ENCODE measurements around the gene IL16.

IL16 gene

DNA sequence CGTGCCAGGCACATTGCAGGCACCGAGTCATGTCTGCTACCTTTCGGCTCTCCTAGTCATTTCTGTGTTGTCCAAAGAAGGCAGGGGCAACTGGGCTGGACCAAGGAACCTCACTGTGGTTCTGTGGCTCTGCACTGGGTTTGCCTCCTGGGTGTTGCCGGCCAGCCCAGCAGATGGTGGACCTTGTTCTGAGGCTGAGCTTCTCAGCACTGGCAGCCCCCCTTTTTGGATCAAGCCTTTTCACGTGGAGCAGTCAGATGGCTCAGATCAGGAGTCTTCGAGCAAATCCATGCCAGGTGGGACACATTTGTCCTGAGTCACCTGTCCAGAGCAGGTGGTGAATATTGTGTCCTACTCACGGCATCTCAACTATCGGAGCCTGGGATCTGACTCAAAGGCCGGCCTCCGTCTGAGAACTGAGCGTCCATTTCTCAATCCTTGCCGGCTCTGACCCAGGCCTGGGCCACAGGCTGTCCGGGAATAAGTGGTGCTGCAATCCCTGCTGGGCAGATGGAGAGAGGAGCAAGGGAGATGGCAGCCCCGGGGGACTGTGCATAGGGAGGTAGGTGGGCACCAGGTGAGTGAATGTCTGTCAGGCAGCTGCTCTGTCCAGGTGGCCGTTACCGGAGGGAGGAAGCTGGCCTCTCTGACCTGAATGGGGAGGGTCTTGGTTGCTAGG is at the start of gene IL16:
IL16 (plus strand) TSS at position 304 of the 679 bp plus-strand sequence. CDS start 28,521 bp downstream, outside the sequence.
- Histone ChIP-seq H3K9me3 (ENCODE audit: control insufficient read depth, low read length) (no peaks in the 10 kb centered on the region), H3K36me3 (ENCODE audit: control insufficient read depth, insufficient read depth, low read length) (no peaks in the 10 kb centered on the region), H3K27me3 (ENCODE audit: control insufficient read depth, insufficient read depth, low read length) (no peaks in the 10 kb centered on the region), H3K27ac (no peak within 1 kb of the TSS), H3K4me1 (no peaks in the 10 kb centered on the region), H3K79me2 (no peaks in the 10 kb centered on the region), H3K4me2 (ENCODE audit: low read length) (no peak within 1 kb of the TSS), H2AFZ (no peak within 1 kb of the TSS), H3K4me3 (ENCODE audit: low read depth, low read length) (no peak within 1 kb of the TSS), H3K9ac (no peak within 1 kb of the TSS)
- TF ChIP-seq, protein P1, sequence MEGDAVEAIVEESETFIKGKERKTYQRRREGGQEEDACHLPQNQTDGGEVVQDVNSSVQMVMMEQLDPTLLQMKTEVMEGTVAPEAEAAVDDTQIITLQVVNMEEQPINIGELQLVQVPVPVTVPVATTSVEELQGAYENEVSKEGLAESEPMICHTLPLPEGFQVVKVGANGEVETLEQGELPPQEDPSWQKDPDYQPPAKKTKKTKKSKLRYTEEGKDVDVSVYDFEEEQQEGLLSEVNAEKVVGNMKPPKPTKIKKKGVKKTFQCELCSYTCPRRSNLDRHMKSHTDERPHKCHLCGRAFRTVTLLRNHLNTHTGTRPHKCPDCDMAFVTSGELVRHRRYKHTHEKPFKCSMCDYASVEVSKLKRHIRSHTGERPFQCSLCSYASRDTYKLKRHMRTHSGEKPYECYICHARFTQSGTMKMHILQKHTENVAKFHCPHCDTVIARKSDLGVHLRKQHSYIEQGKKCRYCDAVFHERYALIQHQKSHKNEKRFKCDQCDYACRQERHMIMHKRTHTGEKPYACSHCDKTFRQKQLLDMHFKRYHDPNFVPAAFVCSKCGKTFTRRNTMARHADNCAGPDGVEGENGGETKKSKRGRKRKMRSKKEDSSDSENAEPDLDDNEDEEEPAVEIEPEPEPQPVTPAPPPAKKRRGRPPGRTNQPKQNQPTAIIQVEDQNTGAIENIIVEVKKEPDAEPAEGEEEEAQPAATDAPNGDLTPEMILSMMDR (IDR thresholded peaks at IDR 0.05) = no peak

DNA sequence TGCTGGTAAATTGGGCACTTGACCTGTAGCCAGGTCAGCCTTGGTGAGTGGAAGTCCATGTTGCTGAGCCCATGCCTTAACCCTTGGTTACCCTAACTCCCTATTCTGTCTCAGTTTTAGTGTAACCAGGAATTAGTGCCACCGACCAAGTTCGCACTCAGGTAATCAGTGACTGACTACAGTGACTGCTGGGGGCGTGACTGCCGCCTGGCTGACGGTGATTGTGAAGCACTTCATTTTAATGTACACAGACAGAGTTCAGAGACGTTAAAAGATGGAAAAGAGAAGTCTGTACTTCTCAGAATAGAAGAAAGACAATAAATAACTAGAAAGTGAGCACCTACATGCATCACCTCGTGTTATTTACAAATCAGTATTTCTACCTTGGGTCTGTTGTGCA is 45.3 kb upstream of the IL16 start:
- H2AFZ ChIP-seq = no peak overlapping the region
- no peaks in the 10 kb centered on the region for H3K79me2 ChIP-seq
- H3K9ac ChIP-seq = no peak overlapping the region
- H3K4me1 ChIP-seq = no peaks in the 10 kb centered on the region
- H3K4me3 ChIP-seq (ENCODE audit: low read depth, low read length) = no peak overlapping the region
- H3K4me2 ChIP-seq (ENCODE audit: low read length) = no peak overlapping the region
- no peak overlapping the region for H3K27ac ChIP-seq
- H3K27me3 ChIP-seq (ENCODE audit: control insufficient read depth, insufficient read depth, low read length) = no peaks in the 10 kb centered on the region
- no peaks in the 10 kb centered on the region for H3K36me3 ChIP-seq (ENCODE audit: control insufficient read depth, insufficient read depth, low read length)
- no peaks in the 10 kb centered on the region for H3K9me3 ChIP-seq (ENCODE audit: control insufficient read depth, low read length)
- TF ChIP-seq, protein P1 (IDR thresholded peaks at IDR 0.05) = no peak

DNA sequence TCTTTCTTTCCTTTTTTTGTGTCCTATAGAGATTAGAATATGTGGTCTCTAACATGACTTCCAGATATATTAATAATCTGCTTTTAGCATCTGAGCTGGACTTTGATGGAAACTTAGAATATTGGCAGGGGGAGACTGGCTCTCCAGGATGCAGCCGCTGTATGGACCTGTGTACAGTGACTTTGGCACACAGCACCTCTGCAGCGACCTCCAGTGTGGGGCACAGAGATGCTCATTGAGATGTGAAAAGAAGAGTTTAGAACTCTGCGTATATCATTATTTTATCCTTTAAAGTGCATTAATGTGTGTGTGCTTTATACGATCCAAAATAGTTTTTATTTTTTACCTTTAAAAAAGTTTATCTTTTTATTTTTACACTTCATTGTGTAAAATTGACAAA is 44.3 kb upstream of the IL16 start:
- H2AFZ ChIP-seq = no peak overlapping the region
- H3K9ac ChIP-seq = no peak overlapping the region

DNA sequence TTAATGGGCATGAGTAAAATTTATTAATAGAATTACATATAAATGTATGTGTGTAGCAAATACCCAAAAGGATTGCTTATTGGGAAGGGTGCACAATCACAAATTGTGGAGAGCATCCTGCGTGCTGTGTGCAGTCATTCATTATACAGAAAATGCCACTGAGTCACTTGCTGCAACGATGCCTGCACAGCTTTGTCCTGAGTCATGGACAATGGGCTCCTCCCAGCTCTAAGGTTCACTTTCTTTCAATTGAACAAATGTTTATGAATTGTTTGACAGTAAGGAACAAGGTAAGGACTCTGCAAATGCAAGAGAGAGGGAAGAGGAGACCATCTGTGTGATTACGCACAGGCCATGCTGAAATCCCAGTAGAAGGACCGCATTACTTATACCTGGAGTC is 43.9 kb upstream of the IL16 start:
- H3K36me3 ChIP-seq (ENCODE audit: control insufficient read depth, insufficient read depth, low read length) = no peaks in the 10 kb centered on the region
- no peaks in the 10 kb centered on the region for H3K79me2 ChIP-seq
- no peaks in the 10 kb centered on the region for H3K4me1 ChIP-seq
- no peak overlapping the region for H3K9ac ChIP-seq
- H3K27ac ChIP-seq = no peak overlapping the region
- no peak overlapping the region for H2AFZ ChIP-seq
- H3K27me3 ChIP-seq (ENCODE audit: control insufficient read depth, insufficient read depth, low read length) = no peaks in the 10 kb centered on the region
- H3K4me3 ChIP-seq (ENCODE audit: low read depth, low read length) = no peak overlapping the region
- TF ChIP-seq, protein P1 (IDR thresholded peaks at IDR 0.05) = no peak
- no peak overlapping the region for H3K4me2 ChIP-seq (ENCODE audit: low read length)
- no peaks in the 10 kb centered on the region for H3K9me3 ChIP-seq (ENCODE audit: control insufficient read depth, low read length)

More for the DNA sequence above, 44.3 kb upstream of the IL16 start:
- Histone ChIP-seq H3K27ac (no peak overlapping the region), H3K4me2 (ENCODE audit: low read length) (no peak overlapping the region), H3K36me3 (ENCODE audit: control insufficient read depth, insufficient read depth, low read length) (no peaks in the 10 kb centered on the region), H3K4me3 (ENCODE audit: low read depth, low read length) (no peak overlapping the region), H3K79me2 (no peaks in the 10 kb centered on the region), H3K9me3 (ENCODE audit: control insufficient read depth, low read length) (no peaks in the 10 kb centered on the region), H3K27me3 (ENCODE audit: control insufficient read depth, insufficient read depth, low read length) (no peaks in the 10 kb centered on the region), H3K4me1 (no peaks in the 10 kb centered on the region)
- TF ChIP-seq, protein P1 (IDR thresholded peaks at IDR 0.05) = no peak
